COLO668 (cell line): ENCODE data around the gene OSBPL5.

ENCODE experiments used
- DNase-seq: peaks from one replicate; lab custom pipeline; 2025; ENCODE audit not compliant: unreplicated experiment; lab: John Stamatoyannopoulos, UW

OSBPL5 gene

DNA sequence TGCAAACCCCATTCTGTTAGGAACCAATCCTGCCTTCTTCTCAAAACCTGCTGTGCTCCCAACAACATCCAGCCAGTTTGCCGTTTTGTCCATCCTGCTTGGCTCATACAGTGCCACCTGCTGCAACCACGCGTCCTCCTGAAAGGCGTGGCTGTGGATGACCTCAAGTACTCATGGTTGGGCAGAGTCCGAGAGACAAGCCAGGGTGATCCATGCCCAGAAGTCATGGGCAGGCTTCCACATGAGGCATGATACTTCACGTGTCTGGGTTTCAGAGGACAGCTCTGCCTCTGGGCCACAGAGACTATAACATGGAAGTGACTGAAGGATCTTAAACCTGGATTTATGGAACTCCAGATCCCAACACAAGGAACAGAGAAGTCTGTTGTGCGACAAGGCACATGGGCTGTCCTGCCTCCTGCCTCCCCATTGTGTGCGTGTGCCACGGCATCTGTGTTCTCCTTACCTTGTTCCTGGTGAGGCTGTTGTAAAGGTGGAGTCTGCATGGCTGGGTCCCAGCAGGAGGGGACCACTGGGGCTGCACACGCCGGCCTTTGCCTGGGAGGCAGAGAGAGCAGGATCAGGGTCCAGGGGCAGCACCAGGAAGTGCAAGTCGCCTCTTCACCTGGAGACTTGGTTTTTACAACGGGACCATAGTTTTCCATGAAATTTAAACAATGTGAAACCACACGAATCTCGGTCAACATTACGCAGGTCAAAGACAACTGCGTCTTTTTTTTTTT lies 123.2 kb downstream of the OSBPL5 start:
- no peak for DNase-seq

GRCh38 chr11:3040881-3041280 lies 124.2 kb downstream of the OSBPL5 start:
- no peak for DNase-seq

DNA sequence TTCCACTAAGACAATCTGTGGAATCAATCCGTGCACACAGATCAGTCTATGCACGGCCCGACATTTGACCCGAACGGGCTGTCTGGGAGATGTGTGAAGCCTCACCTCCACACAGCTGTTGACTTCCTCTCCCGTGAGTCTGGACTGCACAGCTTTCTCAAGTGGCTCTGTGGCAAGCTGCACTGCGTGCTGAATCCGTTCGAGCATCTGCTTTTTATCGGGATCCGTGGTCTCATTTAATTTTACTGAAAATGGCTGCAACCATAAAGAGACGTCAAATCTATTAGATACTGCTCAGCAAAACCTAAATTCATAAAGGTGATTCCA lies 127.2 kb downstream of the OSBPL5 start:
- no peak for DNase-seq
